HG02759 (cell line): ENCODE results near the gene CMTM2.
"Not testable (repeated sequence)": the region's sequence is repeated elsewhere in the genome, so short reads cannot be mapped to it uniquely, and the experiment has no call there.

Source experiments
- ATAC-seq: cut with Tn5 transposase; IDR thresholded peaks from one replicate; pipeline ENCODE4 v1.9.1; 2021; ENCODE audit warnings: mild to moderate bottlenecking, moderate library complexity; ENCODE audit not compliant: unreplicated experiment

Gene CMTM2

DNA sequence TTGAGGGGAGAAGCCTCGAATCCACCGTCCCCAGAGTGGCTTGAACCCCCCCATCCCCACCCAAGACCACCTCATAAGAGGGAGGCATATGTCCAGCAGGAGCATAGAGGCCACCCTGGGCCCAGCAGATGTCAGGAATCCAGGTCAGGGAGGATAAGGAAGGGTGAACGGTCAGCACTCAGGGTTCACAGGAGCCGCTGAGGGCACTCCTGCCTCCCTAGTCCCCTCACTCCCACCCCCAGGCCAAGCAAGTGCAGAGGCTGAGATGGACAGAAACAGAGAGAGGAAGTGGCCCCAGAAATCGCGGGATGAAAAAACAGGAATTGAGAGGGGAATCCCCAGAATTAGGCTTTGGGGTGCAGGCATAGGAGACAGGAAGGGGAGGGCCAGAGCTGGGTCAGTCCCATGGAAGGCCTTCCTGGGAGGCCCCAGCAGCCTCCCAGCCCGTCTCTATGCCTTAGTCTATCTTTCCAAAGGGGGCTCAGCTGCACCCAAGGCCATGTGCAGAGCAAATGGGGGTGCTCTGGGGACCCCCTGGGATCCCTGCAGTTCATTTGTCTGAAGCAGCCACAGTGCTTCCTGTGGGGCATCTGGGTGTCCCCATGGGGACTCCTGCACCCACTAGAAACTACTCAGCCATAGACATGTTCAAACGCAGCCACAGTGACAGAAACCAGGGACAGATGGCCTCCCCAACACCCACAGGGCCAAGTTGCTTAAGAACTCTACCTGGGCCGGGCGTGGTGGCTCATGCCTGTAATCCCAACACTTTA is 26.9 kb downstream of the CMTM2 start:
- peak; percentile 59 for ATAC-seq

- peak; percentile 32 for ATAC-seq
Measured at GRCh38 chr16:66608241-66609138, 29.2 kb downstream of the CMTM2 start.

DNA sequence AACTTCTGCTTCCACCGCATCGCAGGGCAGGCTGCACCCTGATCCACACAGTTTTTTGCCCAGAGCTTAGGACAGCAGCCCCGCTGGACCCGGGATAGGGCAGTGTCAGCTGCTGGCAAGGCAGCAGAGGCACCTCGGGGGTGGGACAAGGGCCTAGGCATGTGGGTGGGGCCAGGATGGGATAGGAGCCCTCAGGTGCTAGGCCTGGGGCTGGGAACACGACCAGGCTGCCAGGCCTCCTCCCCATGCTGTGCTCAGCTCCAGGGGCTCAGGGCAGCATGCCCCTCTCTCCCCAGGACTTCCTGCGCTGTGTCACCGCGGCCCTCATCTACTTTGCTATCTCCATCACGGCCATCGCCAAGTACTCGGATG is 29.9 kb downstream of the CMTM2 start:
- ATAC-seq: no peak

GRCh38 chr16:66610111-66610820 is 31.0 kb downstream of the CMTM2 start:
- ATAC-seq: no peak

- not testable (repeated sequence) for ATAC-seq
Measured at GRCh38 chr16:66611911-66612310, 32.6 kb downstream of the CMTM2 start.

DNA sequence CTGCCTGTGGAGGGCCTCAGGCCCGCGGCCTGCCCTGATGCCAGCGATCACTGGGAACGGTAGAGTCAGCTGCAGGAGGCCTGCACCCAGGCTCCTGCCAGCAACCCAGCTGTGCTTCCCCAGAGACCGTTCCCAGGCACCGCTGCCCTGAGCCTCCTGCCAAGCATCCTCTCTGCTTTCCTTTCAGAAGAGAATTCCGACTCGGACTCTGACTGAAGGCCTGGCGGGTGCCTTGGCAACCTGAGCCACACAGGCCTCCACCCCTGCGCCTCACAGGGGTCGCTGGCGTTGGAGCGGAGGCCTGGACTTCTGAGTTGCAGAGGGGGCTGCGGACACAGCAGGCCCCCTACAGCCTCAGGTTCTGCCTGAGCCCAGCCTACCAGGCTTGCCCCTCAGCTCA is 33.2 kb downstream of the CMTM2 start:
- ATAC-seq: no peak

GRCh38 chr16:66614161-66614802 is 35.0 kb downstream of the CMTM2 start:
- ATAC-seq: no peak

DNA sequence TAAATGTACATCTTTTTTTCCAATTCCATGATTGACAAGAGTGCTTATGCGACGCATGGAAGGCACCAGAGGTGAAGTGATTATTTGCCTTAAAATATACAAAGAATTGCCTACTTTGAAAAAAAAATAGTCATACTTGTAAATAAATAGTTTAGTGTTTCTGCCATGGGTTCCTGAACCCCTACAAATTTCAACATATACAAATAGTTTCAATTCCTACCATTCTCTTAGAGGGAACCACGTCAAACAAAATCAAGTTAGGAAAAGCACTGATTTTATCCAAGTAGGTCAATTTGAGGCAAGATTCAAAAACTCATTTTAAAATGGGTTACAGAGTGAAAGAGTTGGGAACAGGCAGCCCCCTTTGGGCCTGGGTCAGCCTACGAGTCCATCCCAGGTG is 36.9 kb downstream of the CMTM2 start:
- no peak for ATAC-seq

GRCh38 chr16:66616592-66616991 is 37.3 kb downstream of the CMTM2 start:
- ATAC-seq: no peak

DNA sequence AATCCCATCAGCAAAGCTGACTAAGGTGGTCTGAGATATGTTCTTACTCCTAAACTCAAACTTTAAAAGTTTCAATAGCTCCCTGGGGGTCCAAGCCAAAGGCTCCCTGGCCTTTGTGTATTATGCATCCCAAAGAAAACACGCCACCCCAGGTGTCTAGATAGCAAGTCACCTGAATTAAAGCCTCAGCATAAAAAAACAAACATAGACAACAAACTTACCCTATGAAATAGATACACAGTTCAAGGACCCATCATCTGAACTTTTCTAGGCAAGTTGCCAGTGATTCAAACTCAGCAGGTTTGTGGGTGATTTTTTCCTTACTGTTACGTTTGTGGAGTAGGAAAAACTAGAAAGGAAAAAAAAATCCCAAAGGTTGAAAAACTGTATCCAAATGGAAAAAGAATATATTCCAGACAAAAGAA is 37.8 kb downstream of the CMTM2 start:
- ATAC-seq: no peak

GRCh38 chr16:66617728-66618127 is 38.5 kb downstream of the CMTM2 start:
- ATAC-seq: no peak

- no peak for ATAC-seq
Measured at GRCh38 chr16:66618588-66619375, 39.5 kb downstream of the CMTM2 start.

DNA sequence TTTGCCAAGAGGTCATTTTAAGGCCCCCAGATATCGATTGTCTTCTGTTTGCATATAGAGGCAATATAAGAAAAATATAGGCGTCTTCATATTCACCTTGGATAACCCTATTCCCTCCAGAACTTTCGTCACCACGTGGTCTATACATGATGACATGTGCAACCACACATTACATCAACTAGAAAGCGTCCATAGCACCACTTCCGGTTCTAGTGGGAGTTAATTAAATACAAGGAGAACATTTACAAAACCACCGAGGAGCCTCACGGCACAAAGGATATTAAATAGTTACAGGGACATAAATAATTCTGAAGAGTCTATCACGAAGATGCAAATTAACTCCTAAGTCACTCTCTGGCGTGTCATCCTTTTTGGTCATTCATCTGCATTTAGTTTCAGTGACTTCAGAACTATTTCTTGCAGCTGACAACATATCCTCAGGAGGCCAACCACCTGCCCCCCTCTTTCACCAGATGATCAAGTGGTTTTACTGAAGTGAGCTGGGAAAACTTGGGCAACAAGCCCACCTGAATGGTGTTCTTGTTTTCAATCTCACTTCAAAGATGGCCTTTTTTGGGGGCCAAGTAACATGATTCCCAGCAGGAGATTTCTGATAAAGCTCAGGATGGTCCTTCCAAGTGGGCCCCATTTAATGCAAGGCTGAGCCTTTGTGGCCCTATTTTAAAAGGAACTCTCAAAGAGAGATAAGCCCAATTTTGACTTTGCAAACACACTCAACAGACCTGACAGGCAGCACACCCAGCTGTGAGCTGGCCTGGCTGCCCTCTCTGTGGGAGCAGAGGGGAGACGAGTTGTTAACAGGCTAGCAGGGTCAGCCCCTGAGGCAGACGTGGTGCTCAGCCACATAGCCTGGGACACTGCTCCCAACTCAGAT is 40.5 kb downstream of the CMTM2 start:
- ATAC-seq: no peak

- no peak for ATAC-seq
Measured at GRCh38 chr16:66620429-66620795, 41.1 kb downstream of the CMTM2 start.

GRCh38 chr16:66621973-66622372 is 42.7 kb downstream of the CMTM2 start:
- ATAC-seq: no peak

DNA sequence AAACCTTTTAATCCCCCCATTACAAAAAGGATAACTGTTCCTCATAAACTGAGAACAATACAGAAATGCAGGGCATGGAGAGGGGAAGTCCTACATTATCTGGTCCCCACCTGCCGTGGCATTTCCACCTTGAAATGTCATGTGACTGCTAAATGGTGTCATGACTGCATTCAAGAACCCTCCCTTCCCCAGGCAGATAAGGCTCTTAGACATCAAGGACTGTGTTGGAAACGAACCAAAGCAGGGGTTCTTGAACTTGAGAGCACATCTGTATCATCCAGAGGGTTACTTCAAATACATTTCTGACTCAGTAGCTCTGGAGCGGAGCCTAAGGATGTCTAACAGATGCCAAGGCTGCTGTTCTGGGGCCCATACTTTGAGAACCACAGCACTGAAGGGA is 43.6 kb downstream of the CMTM2 start:
- no peak for ATAC-seq

DNA sequence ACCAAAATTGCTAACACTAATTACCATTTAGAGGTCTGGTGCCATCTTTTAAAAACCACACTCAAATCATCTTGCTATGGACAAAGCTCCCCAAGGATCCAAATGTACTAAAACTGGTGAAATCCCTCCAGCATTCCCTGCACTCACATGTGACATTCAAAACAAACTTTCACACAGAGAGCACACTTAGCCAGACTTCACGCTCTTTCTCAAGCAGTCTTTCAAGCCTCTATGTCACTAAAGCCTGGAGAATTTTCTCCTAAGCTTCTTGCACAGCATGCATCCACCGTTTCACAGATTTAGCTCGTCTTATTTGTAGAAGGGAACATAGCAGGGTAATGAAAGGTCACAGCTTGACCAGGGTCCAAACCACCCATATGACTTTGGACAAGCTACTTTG is 44.5 kb downstream of the CMTM2 start:
- no peak for ATAC-seq

- not testable (repeated sequence) for ATAC-seq
Measured at GRCh38 chr16:66627611-66628378, 48.5 kb downstream of the CMTM2 start.
